ENCODE data around the gene PACSIN1. TPM values are rescaled to one million over a fixed set of nuclear protein-coding genes. Genes with fewer than 3 reads are reported as not detected.

The PACSIN1 gene
- total RNA-seq, 4 donors from 2014 or later = 0.22 TPM; not detected in 3

GRCh38 chr6:34466242-34467185 lies 638 bp downstream of the PACSIN1 start:
- no peak for TF ChIP-seq CTCF (IDR thresholded peaks at IDR 0.05; ENCODE audit: low read depth)

- no peak for TF ChIP-seq CTCF (IDR thresholded peaks at IDR 0.05; ENCODE audit: low read depth)
Observed at GRCh38 chr6:34468378-34468892, 2.6 kb downstream of the PACSIN1 start.

- TF ChIP-seq CTCF (IDR thresholded peaks at IDR 0.05; ENCODE audit: low read depth) = no peak
Observed at GRCh38 chr6:34469499-34469898, 3.6 kb downstream of the PACSIN1 start.

GRCh38 chr6:34472425-34472824 lies 6.5 kb downstream of the PACSIN1 start:
- no peak for TF ChIP-seq CTCF (IDR thresholded peaks at IDR 0.05; ENCODE audit: low read depth)

GRCh38 chr6:34473967-34474366 lies 8.1 kb downstream of the PACSIN1 start:
- TF ChIP-seq CTCF (IDR thresholded peaks at IDR 0.05; ENCODE audit: low read depth) = no peak

- TF ChIP-seq CTCF (IDR thresholded peaks at IDR 0.05; ENCODE audit: low read depth) = no peak
Observed at GRCh38 chr6:34474754-34475153, 8.9 kb downstream of the PACSIN1 start.

- TF ChIP-seq CTCF (IDR thresholded peaks at IDR 0.05; ENCODE audit: low read depth) = no peak
Observed at GRCh38 chr6:34475238-34475682, 9.4 kb downstream of the PACSIN1 start.
